ENCODE results near the gene AP4E1.
"Not testable (repeated sequence)": the region's sequence is repeated elsewhere in the genome, so short reads cannot be mapped to it uniquely, and the experiment has no call there.

AP4E1 gene

DNA sequence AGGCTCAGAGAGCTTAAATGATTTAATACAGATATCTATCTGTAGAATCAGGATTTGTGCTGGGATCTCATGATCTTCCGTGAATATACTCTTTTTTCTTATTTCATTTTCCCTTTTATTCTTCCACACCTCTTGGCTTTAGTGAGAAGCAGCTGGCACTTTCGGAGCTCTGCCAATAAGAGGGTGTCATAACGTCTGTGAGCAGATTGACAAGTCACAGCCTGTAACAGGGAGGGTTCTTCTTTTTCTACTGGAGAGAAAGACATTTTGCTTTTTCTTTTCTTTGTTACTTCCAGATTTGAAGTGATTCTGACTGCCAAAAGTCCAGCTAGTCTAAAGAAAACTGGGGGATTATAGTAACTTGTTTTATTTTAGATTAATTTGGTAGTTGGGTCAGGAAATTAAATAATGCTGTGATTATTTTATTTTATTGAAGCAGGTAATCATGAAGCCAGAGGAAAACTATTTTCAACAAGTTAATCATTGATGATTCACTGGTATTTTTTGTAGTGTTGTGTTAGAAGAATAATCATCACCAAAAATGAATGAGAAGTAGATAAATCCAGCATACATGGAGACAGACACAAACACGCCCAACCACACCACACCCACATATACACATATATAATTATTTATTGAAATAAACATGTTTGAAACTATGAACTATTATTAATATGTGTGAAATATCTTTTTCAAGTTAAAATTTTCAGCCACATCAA, 116.4 kb downstream of the AP4E1 start:
- DNase-seq (ENCODE audit: low spot score) = no peak

DNA sequence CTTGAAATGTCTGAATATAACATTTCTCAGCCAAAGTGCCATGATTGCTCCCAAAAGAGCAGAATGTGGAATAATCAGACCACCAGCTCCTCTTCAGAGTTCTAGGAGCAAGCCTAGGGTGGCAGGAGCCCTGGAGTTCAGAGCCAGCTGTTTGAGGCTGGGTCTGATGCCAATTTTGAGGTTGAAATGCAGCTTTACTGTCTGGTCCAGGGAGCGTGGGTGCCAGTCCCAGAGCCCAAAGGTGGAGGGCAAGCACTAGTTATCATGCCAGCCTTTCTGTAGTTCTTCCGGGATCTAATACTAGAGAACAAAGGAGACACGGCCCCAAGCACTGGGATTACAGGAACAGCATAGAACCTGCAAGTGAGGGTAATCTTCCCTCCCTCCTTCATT, 117.0 kb downstream of the AP4E1 start:
- DNase-seq (ENCODE audit: low spot score) = no peak

DNA sequence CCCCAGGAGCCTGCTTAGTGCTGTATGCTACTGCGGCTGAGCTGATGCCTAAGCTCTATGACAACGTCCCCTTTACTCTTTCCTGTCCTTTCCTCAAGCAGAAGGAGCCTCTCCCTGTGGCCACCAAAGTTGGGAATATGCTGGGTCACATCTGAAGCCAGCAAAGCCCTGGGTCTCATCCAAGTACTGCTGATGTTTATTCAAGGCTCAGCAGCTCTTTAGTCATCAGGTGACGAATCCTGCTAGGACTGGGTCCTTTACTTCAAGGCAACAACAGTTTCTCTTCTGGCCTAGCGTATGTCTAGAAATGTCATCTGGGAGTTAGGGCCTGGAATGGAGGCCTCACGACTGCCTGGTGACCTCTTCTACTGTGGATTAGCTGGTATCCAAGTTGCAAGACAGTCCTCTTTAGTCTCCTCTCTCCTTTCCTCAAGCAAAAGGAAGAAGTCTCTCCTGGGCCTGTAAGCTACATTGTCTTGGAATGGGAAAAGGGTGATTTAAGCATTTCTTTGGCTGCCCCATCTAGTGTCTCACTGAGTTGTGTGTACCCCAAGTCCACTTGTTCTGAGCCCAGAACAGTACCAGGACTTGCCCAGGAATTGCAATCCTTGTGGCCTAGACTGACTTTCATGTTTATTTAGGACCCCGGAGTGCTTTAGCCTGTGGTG, 122.3 kb downstream of the AP4E1 start:
- DNase-seq (ENCODE audit: low spot score) = no peak

GRCh38 chr15:51037474-51037873, 129.0 kb downstream of the AP4E1 start:
- not testable (repeated sequence) for DNase-seq (ENCODE audit: low spot score)

DNA sequence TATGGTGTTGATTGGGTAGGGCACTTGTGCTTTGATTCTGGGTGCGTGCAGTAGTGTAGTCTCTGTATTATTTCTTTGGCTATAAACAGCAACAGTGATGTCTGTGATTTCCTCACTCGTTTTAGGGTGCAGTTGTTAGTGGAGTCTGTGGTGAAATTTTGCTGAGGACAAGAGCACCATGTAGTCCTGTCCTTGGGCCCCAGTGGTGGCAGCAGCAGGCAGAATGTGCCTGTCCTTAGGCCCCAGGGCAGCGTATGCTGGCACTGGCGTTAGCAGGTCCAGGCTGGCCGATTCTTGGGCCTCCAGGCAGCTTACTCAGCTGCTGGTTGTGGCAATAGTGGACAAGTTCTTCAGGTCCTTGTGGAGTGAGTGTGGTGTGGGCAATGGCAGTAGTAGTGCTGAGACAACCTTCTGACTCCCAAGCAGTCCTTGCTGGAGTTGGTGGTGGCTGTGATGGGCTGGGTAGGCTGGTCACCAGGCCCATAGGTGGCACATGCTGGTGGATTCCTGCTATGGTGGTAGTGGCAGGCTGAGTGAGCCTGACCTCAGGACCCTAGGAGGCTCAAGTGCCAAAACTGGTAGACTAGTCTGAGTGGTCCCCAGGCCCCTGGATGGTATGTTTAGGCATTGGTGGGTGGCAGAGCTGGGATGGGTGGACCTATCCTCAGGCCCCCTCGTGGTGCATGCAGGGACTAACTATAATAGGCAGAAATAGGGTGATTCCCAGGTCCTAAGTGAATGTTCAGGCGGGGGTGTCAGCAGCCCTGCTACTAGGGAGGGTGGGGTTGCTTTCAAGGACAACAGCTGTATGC, 129.9 kb downstream of the AP4E1 start:
- no peak for DNase-seq (ENCODE audit: low spot score)

DNA sequence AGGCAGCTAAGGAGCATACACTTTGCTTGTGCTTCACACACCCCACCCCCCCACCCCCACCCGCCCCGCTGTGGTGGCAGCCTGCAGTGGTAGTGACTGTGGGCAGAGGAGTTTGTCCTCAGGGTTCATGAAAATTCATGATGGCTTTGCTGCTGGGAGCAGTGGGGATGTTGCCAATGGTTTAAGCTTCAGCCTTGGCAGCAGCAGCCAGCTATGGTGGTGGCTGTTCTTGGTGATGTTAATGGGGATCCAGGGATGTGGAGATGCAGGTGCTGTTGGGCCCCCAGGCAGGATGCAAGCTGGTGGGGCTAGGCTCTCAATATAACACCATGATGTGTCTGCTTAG, 130.5 kb downstream of the AP4E1 start:
- DNase-seq (ENCODE audit: low spot score) = no peak

GRCh38 chr15:51044037-51044727, 135.7 kb downstream of the AP4E1 start:
- DNase-seq (ENCODE audit: low spot score) = no peak

GRCh38 chr15:51046016-51046415, 137.5 kb downstream of the AP4E1 start:
- DNase-seq (ENCODE audit: low spot score) = no peak

- DNase-seq (ENCODE audit: low spot score) = no peak
These were observed 138.4 kb downstream of the AP4E1 start for GRCh38 chr15:51046799-51047449.

GRCh38 chr15:51048308-51048707, 139.8 kb downstream of the AP4E1 start:
- no peak for DNase-seq (ENCODE audit: low spot score)

DNA sequence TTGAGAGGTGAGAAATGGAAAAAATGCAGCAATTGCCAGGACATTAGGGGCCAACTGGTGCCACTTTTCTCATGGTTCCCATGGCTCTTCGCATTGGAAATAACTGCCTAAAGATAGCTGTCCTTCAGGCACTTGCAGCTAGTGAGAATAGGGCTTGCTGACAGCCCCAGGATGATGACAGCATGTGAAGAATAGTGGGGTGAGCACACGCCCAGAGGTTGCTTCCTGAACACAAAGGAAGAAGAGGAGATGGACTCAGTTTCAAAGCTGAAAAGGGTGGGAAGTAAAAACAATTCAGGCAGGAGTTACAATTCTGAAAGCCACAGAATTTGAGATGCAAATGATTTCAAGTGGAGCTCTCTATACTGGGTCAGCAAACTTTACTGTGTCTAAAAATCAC, 140.6 kb downstream of the AP4E1 start:
- DNase-seq (ENCODE audit: low spot score) = no peak

GRCh38 chr15:51051776-51052175, 143.3 kb downstream of the AP4E1 start:
- DNase-seq (ENCODE audit: low spot score) = no peak

DNA sequence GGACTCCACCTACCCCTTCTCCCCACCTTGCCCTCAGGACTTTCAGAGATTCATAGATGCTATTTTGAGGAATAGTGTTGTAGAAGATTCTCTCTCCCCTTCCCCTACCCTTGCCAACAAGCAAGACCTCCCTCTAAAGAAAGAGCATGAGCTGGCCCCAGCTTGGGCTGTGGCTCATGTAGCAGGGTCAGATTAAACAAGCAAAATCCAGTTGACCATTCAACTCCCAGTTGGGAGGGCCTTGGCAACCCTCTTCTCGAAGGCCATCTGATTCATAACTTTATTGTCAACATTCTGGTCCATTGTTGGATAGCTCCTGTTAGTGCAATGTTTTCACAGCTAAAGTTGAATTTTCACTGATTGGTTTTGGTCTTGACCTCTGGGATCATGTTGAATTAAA, 145.1 kb downstream of the AP4E1 start:
- no peak for DNase-seq (ENCODE audit: low spot score)

DNA sequence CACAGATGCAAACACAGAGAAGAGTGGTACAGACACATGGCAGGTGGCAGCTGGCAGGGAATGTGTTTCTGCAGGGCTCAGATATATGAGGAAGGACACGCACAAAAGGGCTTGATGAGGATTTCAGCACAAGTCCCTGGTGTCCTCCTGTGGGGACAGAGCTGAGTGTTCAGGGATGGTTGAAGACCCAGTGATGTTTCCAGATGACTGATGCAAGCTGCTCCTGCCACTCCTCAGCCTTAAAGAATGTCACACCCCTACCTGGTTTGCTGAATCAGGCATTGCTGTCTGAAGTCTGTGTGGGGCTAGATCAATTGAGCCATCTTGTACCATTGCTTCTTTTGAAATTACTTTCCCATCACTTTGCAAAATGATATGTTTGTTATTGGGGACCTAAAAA, 146.1 kb downstream of the AP4E1 start:
- DNase-seq (ENCODE audit: low spot score) = no peak
